Erythroblast (primary cell): ENCODE results near the gene RHEB.

Experiments used
- GATA1 ChIP-seq: IDR thresholded peaks from 2 replicates; pipeline ENCODE4 v1.6.1; 2011; ENCODE audit warnings: low read depth, mild to moderate bottlenecking, control low read depth, low read length, moderate library complexity
- POLR2A ChIP-seq: IDR thresholded peaks from 2 replicates; pipeline ENCODE4 v1.6.1; 2011; ENCODE audit warnings: mild to moderate bottlenecking, low read length

DNA sequence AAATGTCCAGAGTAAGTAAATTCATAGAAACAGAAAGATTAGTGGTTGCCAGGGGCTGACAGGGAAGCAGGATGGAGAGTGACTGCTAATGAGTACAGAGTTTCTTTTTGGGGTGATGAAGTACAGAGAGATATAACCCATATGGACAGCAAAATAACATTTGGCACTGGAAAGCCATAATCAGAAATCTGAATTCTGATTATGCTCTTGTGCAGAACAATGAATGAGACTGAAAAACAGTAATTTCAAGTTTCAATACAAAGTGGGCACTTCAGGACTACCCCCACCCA, 4.5 kb downstream of the RHEB start:
- no peak for TF ChIP-seq POLR2A
- TF ChIP-seq GATA1: no peak
